WTC11 (cell line): Measurements from ENCODE around the gene ACTRT2. TPM values are rescaled to one million over a fixed set of nuclear protein-coding genes. Genes with fewer than 3 reads are reported as not detected.

Experiments used
- ATAC-seq: fragments of 200-7000 bp; cut with Tn5 transposase; 2 replicates; pipeline ENCODE4 v1.10.0; 2021; ENCODE audit warnings: mild to moderate bottlenecking, moderate library complexity
- CTCF ChIA-PET: fragments of 300-600 bp; sonication (Branson Sonifier 250); formaldehyde crosslinking; loops from one replicate; lab custom pipeline; 2021; ENCODE audit warnings: antibody characterized with exemption; lab: Charles Lee
- POLR2A ChIA-PET: fragments of 350-600 bp; sonication (Branson Sonifier 250); formaldehyde crosslinking; loops from one replicate; lab custom pipeline; 2021; ENCODE audit warnings: antibody characterized with exemption; lab: Charles Lee
- DNase-seq: peaks from one replicate; pipeline ENCODE4 v3.0.0; 2021; ENCODE audit warnings: low spot score
- H3K27ac Mint-ChIP-seq: 2 replicates; pipeline ENCODE4 v1.8.0; 2021; ENCODE audit warnings: mixed read lengths
- H3K27me3 Mint-ChIP-seq: 2 replicates; pipeline ENCODE4 v1.8.0; 2021; ENCODE audit warnings: low read depth, mild to moderate bottlenecking, moderate library complexity, mixed read lengths
- H3K36me3 Mint-ChIP-seq: 2 replicates; pipeline ENCODE4 v1.8.0; 2021; ENCODE audit warnings: mixed read lengths
- H3K4me1 Mint-ChIP-seq: 2 replicates; pipeline ENCODE4 v1.8.0; 2022; ENCODE audit warnings: mixed read lengths
- H3K4me3 Mint-ChIP-seq: 2 replicates; pipeline ENCODE4 v1.8.0; 2021; ENCODE audit warnings: mild to moderate bottlenecking, moderate library complexity, mixed read lengths
- H3K9me3 Mint-ChIP-seq: 2 replicates; pipeline ENCODE4 v1.8.0; 2021; ENCODE audit warnings: mixed read lengths
- CREM ChIP-seq: sonication (generic); formaldehyde crosslinking; IDR thresholded peaks from 2 replicates; pipeline ENCODE4 v1.8.1; 2022; ENCODE audit warnings: mild to moderate bottlenecking, missing genetic modification reagents, moderate library complexity
- FOXP1 ChIP-seq: sonication (generic); formaldehyde crosslinking; IDR thresholded peaks from 2 replicates; pipeline ENCODE4 v1.8.0; 2022; ENCODE audit warnings: missing genetic modification reagents, mild to moderate bottlenecking, moderate library complexity, borderline replicate concordance
- GABPB1 ChIP-seq: sonication (generic); formaldehyde crosslinking; IDR thresholded peaks from 2 replicates; pipeline ENCODE4 v1.8.1; 2023; ENCODE audit warnings: mild to moderate bottlenecking, missing genetic modification reagents
- MXD4 ChIP-seq: fragments of 250-450 bp; sonication (Bioruptor Pico); IDR thresholded peaks from 2 replicates; pipeline ENCODE4 v1.8.0; 2021; ENCODE audit warnings: mild to moderate bottlenecking, moderate library complexity, borderline replicate concordance
- SMAD4 ChIP-seq: sonication (generic); formaldehyde crosslinking; IDR thresholded peaks from 2 replicates; pipeline ENCODE4 v1.8.0; 2022; ENCODE audit warnings: mild to moderate bottlenecking, missing genetic modification reagents
- SP1 ChIP-seq: sonication (generic); formaldehyde crosslinking; conservative IDR thresholded peaks from 2 replicates; pipeline ENCODE4 v1.8.1; 2022; ENCODE audit warnings: missing genetic modification reagents
- TEAD1 ChIP-seq: sonication (generic); formaldehyde crosslinking; IDR thresholded peaks from 2 replicates; pipeline ENCODE4 v1.8.0; 2022; ENCODE audit warnings: mild to moderate bottlenecking, missing genetic modification reagents
- ZNF423 ChIP-seq: fragments of 250-450 bp; sonication (Bioruptor Pico); IDR thresholded peaks from 2 replicates; pipeline ENCODE4 v2.1.2; 2022; ENCODE audit warnings: mild to moderate bottlenecking, moderate library complexity
- total RNA-seq: library from RNA; stranded (reverse); gene quantifications from 3 replicates; pipeline ENCODE4 v1.2.3, GENCODE V29; 2021
- TF ChIP-seq, protein P1 (sequence below): sonication (generic); formaldehyde crosslinking; IDR thresholded peaks from 2 replicates; pipeline ENCODE4 v1.8.1; 2023; ENCODE audit warnings: mild to moderate bottlenecking, missing genetic modification reagents, borderline replicate concordance
- TF ChIP-seq, protein P2 (sequence below): fragments of 250-450 bp; sonication (Bioruptor Pico); IDR thresholded peaks from 2 replicates; pipeline ENCODE4 v1.9.0; 2021; ENCODE audit warnings: mild to moderate bottlenecking, borderline replicate concordance
- TF ChIP-seq, protein P3 (sequence below): sonication (generic); formaldehyde crosslinking; IDR thresholded peaks from 2 replicates; pipeline ENCODE4 v1.8.0; 2022; ENCODE audit warnings: mild to moderate bottlenecking, missing genetic modification reagents
- TF ChIP-seq, protein P4 (sequence below): fragments of 250-450 bp; sonication (Bioruptor Pico); IDR thresholded peaks from 2 replicates; pipeline ENCODE4 v1.9.0; 2021; ENCODE audit warnings: mild to moderate bottlenecking

ACTRT2 gene
- total RNA-seq, 1 experiment from 2014 or later, result not detected

DNA sequence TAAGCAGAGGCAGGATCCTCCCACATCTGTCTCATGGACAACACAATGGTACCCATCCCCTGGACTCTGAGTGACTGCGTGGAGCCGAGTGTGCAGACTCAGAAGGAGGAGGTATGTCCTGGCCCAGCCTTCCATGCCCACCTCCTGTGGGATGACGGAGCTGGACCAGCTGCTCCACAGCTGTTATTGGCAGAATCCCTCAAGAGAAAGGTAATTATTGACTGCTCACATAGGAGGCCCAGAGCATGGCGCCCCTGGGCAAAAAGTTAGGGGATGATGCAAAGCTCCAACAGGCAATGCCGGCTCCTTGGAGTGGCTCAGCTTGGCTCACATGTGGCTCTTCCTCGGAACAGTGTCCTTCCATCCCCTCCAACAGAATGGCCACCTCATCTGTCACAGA lies 12.2 kb upstream of the ACTRT2 start (continued):
- TF ChIP-seq, protein P1, sequence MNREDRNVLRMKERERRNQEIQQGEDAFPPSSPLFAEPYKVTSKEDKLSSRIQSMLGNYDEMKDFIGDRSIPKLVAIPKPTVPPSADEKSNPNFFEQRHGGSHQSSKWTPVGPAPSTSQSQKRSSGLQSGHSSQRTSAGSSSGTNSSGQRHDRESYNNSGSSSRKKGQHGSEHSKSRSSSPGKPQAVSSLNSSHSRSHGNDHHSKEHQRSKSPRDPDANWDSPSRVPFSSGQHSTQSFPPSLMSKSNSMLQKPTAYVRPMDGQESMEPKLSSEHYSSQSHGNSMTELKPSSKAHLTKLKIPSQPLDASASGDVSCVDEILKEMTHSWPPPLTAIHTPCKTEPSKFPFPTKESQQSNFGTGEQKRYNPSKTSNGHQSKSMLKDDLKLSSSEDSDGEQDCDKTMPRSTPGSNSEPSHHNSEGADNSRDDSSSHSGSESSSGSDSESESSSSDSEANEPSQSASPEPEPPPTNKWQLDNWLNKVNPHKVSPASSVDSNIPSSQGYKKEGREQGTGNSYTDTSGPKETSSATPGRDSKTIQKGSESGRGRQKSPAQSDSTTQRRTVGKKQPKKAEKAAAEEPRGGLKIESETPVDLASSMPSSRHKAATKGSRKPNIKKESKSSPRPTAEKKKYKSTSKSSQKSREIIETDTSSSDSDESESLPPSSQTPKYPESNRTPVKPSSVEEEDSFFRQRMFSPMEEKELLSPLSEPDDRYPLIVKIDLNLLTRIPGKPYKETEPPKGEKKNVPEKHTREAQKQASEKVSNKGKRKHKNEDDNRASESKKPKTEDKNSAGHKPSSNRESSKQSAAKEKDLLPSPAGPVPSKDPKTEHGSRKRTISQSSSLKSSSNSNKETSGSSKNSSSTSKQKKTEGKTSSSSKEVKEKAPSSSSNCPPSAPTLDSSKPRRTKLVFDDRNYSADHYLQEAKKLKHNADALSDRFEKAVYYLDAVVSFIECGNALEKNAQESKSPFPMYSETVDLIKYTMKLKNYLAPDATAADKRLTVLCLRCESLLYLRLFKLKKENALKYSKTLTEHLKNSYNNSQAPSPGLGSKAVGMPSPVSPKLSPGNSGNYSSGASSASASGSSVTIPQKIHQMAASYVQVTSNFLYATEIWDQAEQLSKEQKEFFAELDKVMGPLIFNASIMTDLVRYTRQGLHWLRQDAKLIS (CRISPR knock-in tag), result no peak
- no peak for TF ChIP-seq CREM
- TF ChIP-seq, protein P2, sequence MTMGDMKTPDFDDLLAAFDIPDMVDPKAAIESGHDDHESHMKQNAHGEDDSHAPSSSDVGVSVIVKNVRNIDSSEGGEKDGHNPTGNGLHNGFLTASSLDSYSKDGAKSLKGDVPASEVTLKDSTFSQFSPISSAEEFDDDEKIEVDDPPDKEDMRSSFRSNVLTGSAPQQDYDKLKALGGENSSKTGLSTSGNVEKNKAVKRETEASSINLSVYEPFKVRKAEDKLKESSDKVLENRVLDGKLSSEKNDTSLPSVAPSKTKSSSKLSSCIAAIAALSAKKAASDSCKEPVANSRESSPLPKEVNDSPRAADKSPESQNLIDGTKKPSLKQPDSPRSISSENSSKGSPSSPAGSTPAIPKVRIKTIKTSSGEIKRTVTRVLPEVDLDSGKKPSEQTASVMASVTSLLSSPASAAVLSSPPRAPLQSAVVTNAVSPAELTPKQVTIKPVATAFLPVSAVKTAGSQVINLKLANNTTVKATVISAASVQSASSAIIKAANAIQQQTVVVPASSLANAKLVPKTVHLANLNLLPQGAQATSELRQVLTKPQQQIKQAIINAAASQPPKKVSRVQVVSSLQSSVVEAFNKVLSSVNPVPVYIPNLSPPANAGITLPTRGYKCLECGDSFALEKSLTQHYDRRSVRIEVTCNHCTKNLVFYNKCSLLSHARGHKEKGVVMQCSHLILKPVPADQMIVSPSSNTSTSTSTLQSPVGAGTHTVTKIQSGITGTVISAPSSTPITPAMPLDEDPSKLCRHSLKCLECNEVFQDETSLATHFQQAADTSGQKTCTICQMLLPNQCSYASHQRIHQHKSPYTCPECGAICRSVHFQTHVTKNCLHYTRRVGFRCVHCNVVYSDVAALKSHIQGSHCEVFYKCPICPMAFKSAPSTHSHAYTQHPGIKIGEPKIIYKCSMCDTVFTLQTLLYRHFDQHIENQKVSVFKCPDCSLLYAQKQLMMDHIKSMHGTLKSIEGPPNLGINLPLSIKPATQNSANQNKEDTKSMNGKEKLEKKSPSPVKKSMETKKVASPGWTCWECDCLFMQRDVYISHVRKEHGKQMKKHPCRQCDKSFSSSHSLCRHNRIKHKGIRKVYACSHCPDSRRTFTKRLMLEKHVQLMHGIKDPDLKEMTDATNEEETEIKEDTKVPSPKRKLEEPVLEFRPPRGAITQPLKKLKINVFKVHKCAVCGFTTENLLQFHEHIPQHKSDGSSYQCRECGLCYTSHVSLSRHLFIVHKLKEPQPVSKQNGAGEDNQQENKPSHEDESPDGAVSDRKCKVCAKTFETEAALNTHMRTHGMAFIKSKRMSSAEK (CRISPR knock-in tag), result no peak
- TF ChIP-seq SP1 (CRISPR knock-in tag), result no peak
- no peak for TF ChIP-seq GABPB1 (CRISPR knock-in tag)
- TF ChIP-seq, protein P3, sequence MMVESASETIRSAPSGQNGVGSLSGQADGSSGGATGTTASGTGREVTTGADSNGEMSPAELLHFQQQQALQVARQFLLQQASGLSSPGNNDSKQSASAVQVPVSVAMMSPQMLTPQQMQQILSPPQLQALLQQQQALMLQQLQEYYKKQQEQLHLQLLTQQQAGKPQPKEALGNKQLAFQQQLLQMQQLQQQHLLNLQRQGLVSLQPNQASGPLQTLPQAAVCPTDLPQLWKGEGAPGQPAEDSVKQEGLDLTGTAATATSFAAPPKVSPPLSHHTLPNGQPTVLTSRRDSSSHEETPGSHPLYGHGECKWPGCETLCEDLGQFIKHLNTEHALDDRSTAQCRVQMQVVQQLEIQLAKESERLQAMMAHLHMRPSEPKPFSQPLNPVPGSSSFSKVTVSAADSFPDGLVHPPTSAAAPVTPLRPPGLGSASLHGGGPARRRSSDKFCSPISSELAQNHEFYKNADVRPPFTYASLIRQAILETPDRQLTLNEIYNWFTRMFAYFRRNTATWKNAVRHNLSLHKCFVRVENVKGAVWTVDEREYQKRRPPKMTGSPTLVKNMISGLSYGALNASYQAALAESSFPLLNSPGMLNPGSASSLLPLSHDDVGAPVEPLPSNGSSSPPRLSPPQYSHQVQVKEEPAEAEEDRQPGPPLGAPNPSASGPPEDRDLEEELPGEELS, result no peak
- no peak for TF ChIP-seq SMAD4 (CRISPR knock-in tag)
- TF ChIP-seq, protein P4, sequence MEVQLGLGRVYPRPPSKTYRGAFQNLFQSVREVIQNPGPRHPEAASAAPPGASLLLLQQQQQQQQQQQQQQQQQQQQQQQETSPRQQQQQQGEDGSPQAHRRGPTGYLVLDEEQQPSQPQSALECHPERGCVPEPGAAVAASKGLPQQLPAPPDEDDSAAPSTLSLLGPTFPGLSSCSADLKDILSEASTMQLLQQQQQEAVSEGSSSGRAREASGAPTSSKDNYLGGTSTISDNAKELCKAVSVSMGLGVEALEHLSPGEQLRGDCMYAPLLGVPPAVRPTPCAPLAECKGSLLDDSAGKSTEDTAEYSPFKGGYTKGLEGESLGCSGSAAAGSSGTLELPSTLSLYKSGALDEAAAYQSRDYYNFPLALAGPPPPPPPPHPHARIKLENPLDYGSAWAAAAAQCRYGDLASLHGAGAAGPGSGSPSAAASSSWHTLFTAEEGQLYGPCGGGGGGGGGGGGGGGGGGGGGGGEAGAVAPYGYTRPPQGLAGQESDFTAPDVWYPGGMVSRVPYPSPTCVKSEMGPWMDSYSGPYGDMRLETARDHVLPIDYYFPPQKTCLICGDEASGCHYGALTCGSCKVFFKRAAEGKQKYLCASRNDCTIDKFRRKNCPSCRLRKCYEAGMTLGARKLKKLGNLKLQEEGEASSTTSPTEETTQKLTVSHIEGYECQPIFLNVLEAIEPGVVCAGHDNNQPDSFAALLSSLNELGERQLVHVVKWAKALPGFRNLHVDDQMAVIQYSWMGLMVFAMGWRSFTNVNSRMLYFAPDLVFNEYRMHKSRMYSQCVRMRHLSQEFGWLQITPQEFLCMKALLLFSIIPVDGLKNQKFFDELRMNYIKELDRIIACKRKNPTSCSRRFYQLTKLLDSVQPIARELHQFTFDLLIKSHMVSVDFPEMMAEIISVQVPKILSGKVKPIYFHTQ, result no peak
- no peak for TF ChIP-seq TEAD1 (CRISPR knock-in tag)
- no peak for TF ChIP-seq FOXP1 (CRISPR knock-in tag)
- TF ChIP-seq, all 79 proteins: peak for 0

DNA sequence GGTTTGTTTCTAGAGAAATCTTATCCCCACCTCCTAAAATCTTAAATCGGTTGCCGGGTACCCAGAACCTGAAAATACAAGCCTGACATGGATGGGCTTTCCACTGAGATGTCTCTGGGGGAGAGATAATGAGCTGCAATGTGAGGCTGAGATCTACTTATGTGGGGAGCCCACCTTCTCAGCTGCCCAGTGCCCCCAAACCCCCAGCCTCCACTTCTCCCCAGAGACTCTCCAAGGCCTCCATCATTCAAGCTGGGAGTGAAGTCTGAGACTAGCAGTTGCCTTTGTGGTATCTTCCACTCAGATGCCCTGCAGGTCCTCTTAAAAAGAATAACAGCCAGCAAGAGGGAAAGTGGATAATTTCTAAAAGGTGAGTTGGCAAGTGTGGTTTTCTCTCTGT lies 11.7 kb upstream of the ACTRT2 start:
- CTCF ChIA-PET, result no interaction called here
- no peak for TF ChIP-seq MXD4 (CRISPR knock-in tag)
- no peak for TF ChIP-seq ZNF423 (CRISPR knock-in tag)
- no peak for TF ChIP-seq TEAD1 (CRISPR knock-in tag)
- Mint-ChIP-seq H3K36me3 (peaks cover 31% of the 10 kb centered on the region), H3K4me3 (no peak overlapping the region), H3K27me3 (peaks cover 25% of the 10 kb centered on the region), H3K27ac (no peak overlapping the region), H3K4me1 (peaks cover 12% of the 10 kb centered on the region), H3K9me3 (peaks cover 48% of the 10 kb centered on the region)
- no peak for ATAC-seq
- POLR2A ChIA-PET, result no interaction called here
- DNase-seq, result no peak
